Renal cortex interstitium (tissue), 3 donors: ENCODE measurements around the gene NLRP3. TPM values are rescaled to one million over a fixed set of nuclear protein-coding genes. Genes with fewer than 3 reads are reported as not detected.

Source experiments
- polyA plus RNA-seq, 3 donors: library from polyadenylated mRNA; unstranded; fragments of 120-200 nt; gene quantifications; one replicate each; pipeline ENCODE4 v1.2.1, GENCODE V29; 2013; ENCODE audit not compliant: insufficient read length in 3 of 3

The NLRP3 gene
- polyA plus RNA-seq, 3 donors, result 0.78 to 1.0 (median 0.91) TPM

Other genes starting within 250 kb of the NLRP3 start
- 10 to 100 TPM; 21.5 to 28.4 (median 27.6) TPM for gene ZNF124, start 244.2 kb upstream of the NLRP3 start, polyA plus RNA-seq
- under 1 TPM in 1 of 3 donors, not detected in 2; 0.09 TPM for gene VN1R5, start 160.1 kb upstream of the NLRP3 start, polyA plus RNA-seq
- 10 to 100 TPM; 36.6 to 44.8 (median 39.3) TPM for gene ZNF496, start 84.3 kb upstream of the NLRP3 start, polyA plus RNA-seq
- under 1 TPM in 2 of 3 donors, not detected in 1; 0.05 to 0.06 TPM for gene OR2B11, start 41.9 kb downstream of the NLRP3 start, polyA plus RNA-seq
- gene OR2C3, start 120.3 kb downstream of the NLRP3 start, polyA plus RNA-seq, result 1 to 10 TPM in 1 of 3 donors, under 1 TPM in 2; 0.27 to 1.0 (median 0.44) TPM
- gene GCSAML, start 133.0 kb downstream of the NLRP3 start, polyA plus RNA-seq, result 1 to 10 TPM in 1 of 3 donors, under 1 TPM in 2; 0.44 to 1.5 (median 0.55) TPM
- gene OR2G2, start 172.2 kb downstream of the NLRP3 start, polyA plus RNA-seq, result not detected
- not detected for gene OR2G3, start 189.4 kb downstream of the NLRP3 start, polyA plus RNA-seq